Stimulated activated CD8-positive, alpha-beta memory T cell treated with anti-CD3 and anti-CD28 coated beads, Interleukin-7, amount 100 ng/mL, for 48 hours (primary cell): Measurements from ENCODE around the gene ATP1A1.

ENCODE experiments used
- DNase-seq, 2 donors: peaks; one replicate each; pipeline ENCODE4 v3.0.0-alpha.2; 2020; ENCODE audit warnings: low read depth in 1 of 2; ENCODE audit errors: extremely low read depth in 1 of 2

The ATP1A1 gene

GRCh38 chr1:116372651-116373430 is at the start of gene ATP1A1:
TSS of gene ATP1A1 (plus strand) at chr1:116373244. CDS start at chr1:116373512, 268 bp downstream.
- peak; percentile 94 to 96 for DNase-seq

GRCh38 chr1:116323491-116323890 is 49.6 kb upstream of the ATP1A1 start:
- no peak for DNase-seq

GRCh38 chr1:116324411-116324810 is 48.6 kb upstream of the ATP1A1 start:
- no peak for DNase-seq

DNA sequence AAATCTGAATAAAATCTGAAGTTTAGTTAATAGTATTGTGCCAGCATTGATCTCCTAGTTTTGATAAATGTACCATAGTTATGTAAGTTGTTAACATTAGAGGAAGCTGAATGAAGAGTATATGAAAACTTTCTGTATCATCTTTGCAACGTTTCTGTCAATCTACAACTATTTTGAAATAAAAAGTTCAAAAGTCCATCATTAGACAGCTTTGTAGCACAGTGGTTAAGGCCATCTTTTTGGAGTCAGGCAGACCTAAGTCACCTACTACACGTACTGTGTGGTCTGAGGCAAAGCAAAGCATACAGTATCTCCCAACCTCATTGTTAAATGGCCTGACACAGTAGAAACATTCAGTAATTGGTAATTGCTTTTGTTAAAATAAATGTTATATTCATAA is 47.9 kb upstream of the ATP1A1 start:
- no peak for DNase-seq

DNA sequence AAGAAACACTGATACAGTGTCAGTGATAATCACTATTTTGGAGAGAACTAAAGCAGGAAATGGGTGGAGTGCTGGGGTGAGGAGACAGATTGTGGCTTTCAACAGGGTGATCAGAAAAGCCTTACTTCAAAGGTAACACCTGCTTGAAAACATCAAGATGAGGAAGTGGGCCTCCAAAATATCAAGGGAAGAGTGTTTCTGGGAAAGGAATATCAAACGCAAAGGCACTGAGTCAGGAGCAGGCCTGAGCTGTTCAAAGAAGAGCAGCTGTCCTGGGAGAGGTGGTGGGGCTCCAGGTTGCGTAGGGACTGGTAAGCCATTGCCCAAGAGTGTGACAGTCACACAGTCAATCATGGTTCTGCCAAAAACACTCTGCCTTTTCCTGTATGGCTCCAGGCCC is 47.1 kb upstream of the ATP1A1 start:
- peak in 1 of 2 donors; percentile 1 for DNase-seq

- DNase-seq, result no peak
Observed at GRCh38 chr1:116326486-116326885, 46.6 kb upstream of the ATP1A1 start.

DNA sequence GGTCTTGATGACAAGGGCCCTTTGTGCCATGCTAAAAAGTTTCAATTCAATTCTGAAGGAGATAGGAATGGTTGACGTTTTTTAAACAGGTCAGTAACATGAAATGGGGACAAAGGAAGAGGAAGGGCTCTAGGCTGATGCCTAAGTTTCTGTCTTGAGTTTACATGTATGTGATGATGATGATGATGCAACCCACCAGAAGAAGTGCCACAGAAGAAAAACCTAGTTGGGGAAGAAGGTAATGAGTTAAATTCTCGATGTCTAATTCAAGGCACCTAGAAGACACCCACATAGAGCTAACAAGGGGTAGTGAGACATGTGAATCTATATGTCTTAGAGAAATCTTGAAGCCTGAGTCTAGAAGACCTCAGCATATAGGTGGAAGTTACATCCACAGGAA is 44.4 kb upstream of the ATP1A1 start:
- DNase-seq, result no peak

- no peak for DNase-seq
Observed at GRCh38 chr1:116329524-116330341, 43.3 kb upstream of the ATP1A1 start.

GRCh38 chr1:116330342-116330652 is 42.7 kb upstream of the ATP1A1 start:
- no peak for DNase-seq

- no peak for DNase-seq
Observed at GRCh38 chr1:116330846-116331245, 42.2 kb upstream of the ATP1A1 start.

DNA sequence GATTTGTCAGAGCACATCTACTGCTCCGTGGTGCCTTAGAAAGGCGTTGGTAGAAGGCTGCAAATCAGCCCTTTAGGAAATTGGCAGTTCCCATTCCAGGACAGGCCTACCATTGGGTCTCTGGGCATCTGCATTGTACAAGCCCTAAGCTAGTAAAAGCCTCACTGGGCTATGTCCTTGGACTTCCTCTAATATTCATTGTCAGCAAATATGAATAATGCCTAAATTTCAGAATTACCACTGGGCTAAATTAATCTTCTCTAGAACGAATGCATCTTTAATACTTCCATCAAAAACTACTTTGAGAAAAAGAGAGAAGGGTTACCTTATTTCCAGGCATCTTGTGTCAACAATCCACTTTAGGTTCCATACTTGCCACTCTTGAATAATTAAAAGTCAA is 41.5 kb upstream of the ATP1A1 start:
- DNase-seq, result no peak

DNA sequence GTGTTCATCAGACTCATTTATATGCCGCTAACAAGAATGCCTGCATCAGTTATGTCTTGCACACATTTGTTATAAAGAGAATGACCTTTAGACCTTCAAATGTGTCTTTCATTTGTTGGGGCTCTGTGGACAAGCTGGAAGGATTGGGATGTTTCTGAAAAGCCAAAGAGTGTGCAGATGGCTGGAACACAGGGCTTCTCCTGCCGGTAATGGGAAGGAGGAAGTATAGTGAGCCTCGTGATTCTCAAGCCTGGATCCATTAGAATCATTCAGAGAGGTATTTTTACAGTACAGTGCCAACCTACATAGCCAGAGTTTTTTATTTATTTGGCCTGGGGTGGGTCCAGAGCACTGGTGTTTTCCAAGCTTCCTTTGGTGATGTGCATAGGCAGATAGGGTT is 40.6 kb upstream of the ATP1A1 start:
- no peak for DNase-seq

DNA sequence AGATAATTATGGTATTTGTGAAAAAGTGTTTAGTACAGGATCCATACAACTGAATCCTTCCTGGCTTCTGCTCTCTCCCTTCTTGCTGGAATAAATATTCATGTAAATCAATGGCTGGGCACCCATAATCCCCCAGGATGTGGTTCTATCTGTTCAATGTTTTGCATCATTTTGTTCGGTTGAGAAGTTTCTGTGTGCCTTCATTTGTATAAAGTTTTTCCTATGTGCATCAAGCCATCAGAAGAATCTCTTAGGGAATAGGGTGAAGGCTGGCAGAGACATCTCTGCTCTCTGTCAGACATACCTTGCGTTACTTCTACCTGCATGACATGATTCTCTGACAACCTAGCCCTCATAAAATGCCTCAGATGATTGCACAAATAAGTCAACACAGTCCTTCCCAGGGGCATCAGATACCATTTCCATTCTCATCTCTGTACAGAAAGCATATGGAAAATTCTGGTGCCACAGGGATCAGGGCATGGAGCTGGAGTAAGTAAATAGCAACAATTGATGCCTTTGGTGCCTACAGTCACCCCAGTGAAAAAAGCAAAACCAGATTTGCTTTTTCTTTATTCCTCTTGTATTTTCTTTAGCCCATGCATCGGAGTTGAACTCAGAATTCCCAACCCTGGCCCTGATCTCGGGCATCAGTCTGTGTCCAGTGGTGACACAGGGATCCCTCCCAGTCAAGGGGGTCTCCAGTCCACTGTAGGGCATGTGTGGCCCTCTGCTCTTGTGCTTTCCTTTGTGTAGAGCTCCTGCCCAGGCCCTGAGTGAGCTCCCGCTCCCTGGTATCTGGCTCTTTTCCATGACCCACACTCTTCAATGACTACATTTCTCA is 39.7 kb upstream of the ATP1A1 start:
- no peak for DNase-seq

DNA sequence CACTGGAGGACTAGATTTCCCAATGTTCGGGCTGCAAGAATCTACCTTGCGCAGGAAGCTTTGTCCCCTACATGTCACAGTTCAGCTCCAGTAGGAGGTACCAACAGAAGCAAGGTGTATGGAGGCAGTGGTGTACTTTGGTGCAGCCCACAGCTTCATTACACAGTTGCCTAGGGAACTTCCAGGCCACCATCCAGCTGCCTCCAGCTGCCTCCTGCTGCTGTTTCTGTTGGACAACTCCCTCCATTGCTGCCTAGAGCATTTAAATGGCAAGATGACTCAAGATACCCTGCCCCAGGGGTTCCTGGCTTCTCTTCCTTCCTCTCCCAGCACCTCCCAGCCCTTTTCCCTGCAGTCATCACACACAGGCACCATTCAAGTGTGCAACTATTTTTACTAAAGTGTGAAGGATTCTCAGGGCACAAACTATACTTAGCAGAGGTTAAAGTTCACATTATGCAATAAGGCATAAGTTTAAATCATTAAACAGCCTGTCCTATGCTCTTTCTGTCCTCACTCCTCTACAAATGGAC is 39.0 kb upstream of the ATP1A1 start:
- no peak for DNase-seq

GRCh38 chr1:116334868-116335635 is 38.0 kb upstream of the ATP1A1 start:
- DNase-seq, result no peak

DNA sequence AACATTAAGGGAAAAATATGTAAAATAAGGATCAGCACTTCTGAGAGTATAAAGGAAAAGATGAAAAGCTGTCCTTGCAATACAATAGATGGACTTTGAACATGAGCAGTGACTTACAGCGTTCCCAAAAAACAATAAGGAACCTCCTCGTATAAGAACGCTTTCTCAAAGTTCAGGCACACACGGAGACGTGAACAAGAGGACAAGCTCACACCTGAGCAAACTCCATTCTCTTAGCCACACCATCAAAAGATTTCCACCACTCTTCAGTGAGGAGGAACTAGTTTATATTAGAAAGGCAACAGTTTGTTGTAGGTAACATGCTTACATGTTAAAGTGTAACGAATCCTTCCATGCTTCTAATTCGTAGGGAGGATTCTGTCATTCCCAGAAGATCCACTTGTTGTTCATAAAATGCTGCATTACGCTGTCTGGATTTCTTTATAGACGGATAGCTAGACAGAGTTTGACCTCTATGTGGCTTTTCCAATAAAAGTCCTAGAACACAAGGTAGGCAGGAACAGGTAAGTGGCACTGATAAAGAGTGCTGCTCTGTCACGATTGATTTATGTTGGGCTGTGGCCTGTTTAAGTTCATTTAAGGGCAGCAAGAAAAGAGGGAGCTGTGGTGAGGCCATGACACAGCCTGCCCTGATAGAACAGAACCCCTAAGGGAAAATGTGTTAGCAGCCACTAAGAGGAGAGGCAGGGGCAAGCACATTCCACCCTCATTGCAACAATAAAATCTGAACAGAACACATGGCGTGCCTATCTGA is 37.0 kb upstream of the ATP1A1 start:
- DNase-seq, result no peak

- DNase-seq, result no peak
Observed at GRCh38 chr1:116337398-116337797, 35.6 kb upstream of the ATP1A1 start.

- DNase-seq, result no peak
Observed at GRCh38 chr1:116338400-116338799, 34.6 kb upstream of the ATP1A1 start.

- no peak for DNase-seq
Observed at GRCh38 chr1:116340506-116341231, 32.4 kb upstream of the ATP1A1 start.
